Uterus (tissue), 4 donors: ENCODE data around the gene ARMC2. TPM values are rescaled to one million over a fixed set of nuclear protein-coding genes. Genes with fewer than 3 reads are reported as not detected.

ENCODE experiments used
- DNase-seq, 2 donors: peaks; one replicate each; pipeline ENCODE4 v3.0.0-alpha.2; 2019 to 2020
- H3K27ac ChIP-seq, 2 donors: fragments of 200-600 bp; sonication (generic); 1 replicate in 1 of 2; 2 replicates in 1 of 2; pipeline ENCODE4 v1.5.1; 2016 to 2018
- H3K27me3 ChIP-seq, 2 donors: fragments of 200-600 bp; sonication (generic); one replicate each; pipeline ENCODE4 v1.5.1; 2018 to 2019; ENCODE audit warnings: control low read depth in 1 of 2
- H3K36me3 ChIP-seq, 2 donors: fragments of 200-600 bp; sonication (generic); one replicate each; pipeline ENCODE4 v1.5.1; 2019; ENCODE audit warnings: control low read depth in 1 of 2
- H3K4me1 ChIP-seq, 2 donors: fragments of 200-600 bp; sonication (generic); one replicate each; pipeline ENCODE4 v1.5.1; 2018 to 2019; ENCODE audit warnings: control low read depth in 1 of 2
- H3K4me3 ChIP-seq, 2 donors: fragments of 200-600 bp; sonication (generic); 1 replicate in 1 of 2; 2 replicates in 1 of 2; pipeline ENCODE4 v1.5.1; 2018 to 2019; ENCODE audit warnings: mild to moderate bottlenecking in 1 of 2
- H3K9me3 ChIP-seq, 2 donors: fragments of 200-600 bp; sonication (generic); one replicate each; pipeline ENCODE4 v1.5.1; 2019; ENCODE audit warnings: control low read depth in 1 of 2
- POLR2A ChIP-seq, 2 donors: fragments of 450-650 bp; IDR thresholded peaks; one replicate each; pipeline ENCODE4 v1.6.1; 2016; ENCODE audit warnings: antibody characterized with exemption in 2 of 2, mild to moderate bottlenecking in 1 of 2, moderate library complexity in 1 of 2
- intact Hi-C: fragments of 100-400 bp; cut with DNase I; formaldehyde crosslinking; loops from one replicate; pipeline ENCODE4 v1.15.1; 2023; ENCODE audit warnings: low total_unique reads
- total RNA-seq, 4 donors: library from RNA; depleted of rRNA in 3 of 4; stranded (reverse); fragments of >200 nt in 3 of 4; gene quantifications; one replicate each; pipeline versions ENCODE4 v1.1.0 to v1.2.4, GENCODE V29; 2014 to 2023
- TF ChIP-seq, protein P1 (sequence below), 4 experiments: fragments of 200-600 bp in 2 of 4; fragments of 450-650 bp in 2 of 4; sonication (generic) in 2 of 4; IDR thresholded peaks; one replicate each; pipeline ENCODE4 v1.5.1; 2016 to 2019; ENCODE audit warnings: antibody characterized with exemption in 4 of 4, mild to moderate bottlenecking in 2 of 4, moderate library complexity in 1 of 4
- donor health status: DM: yes; HTN: yes; CAD: no.

ARMC2 gene
- total RNA-seq, 4 donors from 2014 or later, result 5.1 to 15.1 (median 9.1) TPM; not detected in 1

DNA sequence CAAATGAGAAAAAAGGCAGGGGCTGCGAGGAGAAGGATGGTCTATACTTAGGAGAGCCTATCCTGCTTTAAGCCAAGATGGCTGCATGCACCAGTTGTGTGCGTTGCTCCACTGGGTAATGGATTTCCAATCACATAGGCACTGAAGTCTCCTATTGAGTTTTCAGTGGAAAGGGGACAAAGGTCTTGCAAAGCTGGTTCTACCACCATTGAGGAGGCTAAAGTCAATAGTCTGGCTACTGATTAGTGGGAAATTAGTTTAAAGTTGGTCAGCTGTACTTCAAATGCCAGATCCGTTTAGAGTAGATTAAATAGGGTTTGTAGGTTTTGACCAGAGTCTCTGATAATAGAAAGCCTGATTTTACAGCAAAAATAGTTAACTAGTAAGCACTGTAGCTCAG lies 141.5 kb downstream of the ARMC2 start:
- Histone ChIP-seq H3K36me3 (no peaks in the 10 kb centered on the region), H3K27ac (no peak overlapping the region)
- no peak for TF ChIP-seq POLR2A (IDR thresholded peaks at IDR 0.05)
- TF ChIP-seq, protein P1, sequence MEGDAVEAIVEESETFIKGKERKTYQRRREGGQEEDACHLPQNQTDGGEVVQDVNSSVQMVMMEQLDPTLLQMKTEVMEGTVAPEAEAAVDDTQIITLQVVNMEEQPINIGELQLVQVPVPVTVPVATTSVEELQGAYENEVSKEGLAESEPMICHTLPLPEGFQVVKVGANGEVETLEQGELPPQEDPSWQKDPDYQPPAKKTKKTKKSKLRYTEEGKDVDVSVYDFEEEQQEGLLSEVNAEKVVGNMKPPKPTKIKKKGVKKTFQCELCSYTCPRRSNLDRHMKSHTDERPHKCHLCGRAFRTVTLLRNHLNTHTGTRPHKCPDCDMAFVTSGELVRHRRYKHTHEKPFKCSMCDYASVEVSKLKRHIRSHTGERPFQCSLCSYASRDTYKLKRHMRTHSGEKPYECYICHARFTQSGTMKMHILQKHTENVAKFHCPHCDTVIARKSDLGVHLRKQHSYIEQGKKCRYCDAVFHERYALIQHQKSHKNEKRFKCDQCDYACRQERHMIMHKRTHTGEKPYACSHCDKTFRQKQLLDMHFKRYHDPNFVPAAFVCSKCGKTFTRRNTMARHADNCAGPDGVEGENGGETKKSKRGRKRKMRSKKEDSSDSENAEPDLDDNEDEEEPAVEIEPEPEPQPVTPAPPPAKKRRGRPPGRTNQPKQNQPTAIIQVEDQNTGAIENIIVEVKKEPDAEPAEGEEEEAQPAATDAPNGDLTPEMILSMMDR (IDR thresholded peaks at IDR 0.05), result no peak

DNA sequence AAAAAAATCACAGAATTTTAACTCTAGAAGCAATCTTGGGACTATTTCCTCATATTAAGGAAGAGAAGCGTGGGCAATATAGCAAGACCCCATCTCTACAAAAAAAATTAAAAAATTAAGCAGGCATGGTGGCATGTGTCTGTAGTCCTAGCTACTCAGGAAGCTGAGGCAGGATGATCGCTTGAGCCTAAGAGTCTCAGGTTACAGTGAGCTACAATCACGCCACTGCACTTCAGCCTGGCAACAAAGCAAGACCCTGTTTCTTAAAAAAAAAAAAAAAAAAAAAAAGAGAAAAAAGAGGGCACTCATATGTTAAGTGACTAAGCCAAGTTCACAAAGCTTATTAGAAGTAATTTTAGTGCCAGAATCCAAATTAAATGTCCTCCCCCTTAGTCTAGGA lies 145.7 kb downstream of the ARMC2 start:
- intact Hi-C loops, result no loop called here
- H3K27ac ChIP-seq, result no peak overlapping the region
- H3K27me3 ChIP-seq, result no peaks in the 10 kb centered on the region
- no peaks in the 10 kb centered on the region for H3K36me3 ChIP-seq
- no peak for DNase-seq
- H3K4me3 ChIP-seq, result no peak overlapping the region
- H3K4me1 ChIP-seq, result no peaks in the 10 kb centered on the region
- H3K9me3 ChIP-seq, result no peaks in the 10 kb centered on the region
- TF ChIP-seq, protein P1 (IDR thresholded peaks at IDR 0.05), result no peak
- no peak for TF ChIP-seq POLR2A (IDR thresholded peaks at IDR 0.05)

More for the DNA sequence above, 141.5 kb downstream of the ARMC2 start:
- no peaks in the 10 kb centered on the region for H3K27me3 ChIP-seq
- intact Hi-C loops, result no loop called here
- no peaks in the 10 kb centered on the region for H3K4me1 ChIP-seq
- H3K4me3 ChIP-seq, result no peak overlapping the region
- no peak for DNase-seq
- H3K9me3 ChIP-seq, result no peaks in the 10 kb centered on the region

DNA sequence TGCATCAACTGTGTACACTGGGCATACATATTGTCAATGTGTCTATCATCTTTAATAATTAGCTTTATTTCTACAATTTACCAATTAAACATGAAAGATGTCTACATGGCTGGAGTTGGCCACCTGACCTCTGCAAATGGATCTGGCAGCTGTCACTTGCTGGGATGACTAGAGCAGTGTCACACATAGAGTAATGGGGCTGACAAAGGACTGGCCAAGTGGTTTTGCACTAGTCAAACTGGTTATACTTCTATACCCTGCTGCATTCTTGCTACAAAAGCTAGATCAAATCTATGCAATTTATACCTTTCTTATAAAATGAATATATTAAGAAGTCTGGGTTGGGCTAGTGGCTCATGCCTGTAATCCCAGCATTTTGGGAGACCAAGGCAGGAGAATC lies 147.1 kb downstream of the ARMC2 start:
- H3K9me3 ChIP-seq, result no peaks in the 10 kb centered on the region
- H3K27ac ChIP-seq, result no peak overlapping the region
- no peaks in the 10 kb centered on the region for H3K36me3 ChIP-seq
- no peaks in the 10 kb centered on the region for H3K4me1 ChIP-seq
- DNase-seq, result no peak
- no peaks in the 10 kb centered on the region for H3K27me3 ChIP-seq
- intact Hi-C loops, result no loop called here
- no peak overlapping the region for H3K4me3 ChIP-seq
- TF ChIP-seq POLR2A (IDR thresholded peaks at IDR 0.05), result no peak
- TF ChIP-seq, protein P1 (IDR thresholded peaks at IDR 0.05), result no peak

DNA sequence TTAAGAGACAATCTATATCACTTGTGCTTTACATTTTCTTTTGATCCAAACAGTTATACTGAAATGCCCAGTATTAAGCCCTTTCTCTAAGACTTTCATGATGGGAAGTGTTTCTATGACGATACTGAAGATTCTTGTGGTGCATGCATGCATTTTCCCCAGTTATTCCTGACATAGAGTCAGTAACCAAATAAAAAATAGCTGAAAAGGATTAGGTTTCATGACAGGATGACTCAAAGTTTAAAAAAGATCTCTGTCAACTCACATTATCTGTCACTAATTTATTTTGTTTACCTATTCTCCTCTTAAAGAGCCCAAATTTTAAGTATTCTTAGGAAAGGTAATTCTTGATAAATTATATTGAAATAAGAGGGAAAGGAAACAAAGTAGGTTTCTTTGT lies 148.0 kb downstream of the ARMC2 start:
- Histone ChIP-seq H3K27ac (no peak overlapping the region), H3K4me1 (peaks cover 0 to 2% of the 10 kb centered on the region in 2 donors), H3K27me3 (no peaks in the 10 kb centered on the region), H3K9me3 (no peaks in the 10 kb centered on the region), H3K4me3 (no peak overlapping the region), H3K36me3 (no peaks in the 10 kb centered on the region)
- intact Hi-C loops, result no loop called here
- DNase-seq, result no peak
- TF ChIP-seq POLR2A (IDR thresholded peaks at IDR 0.05), result no peak
- TF ChIP-seq, protein P1 (IDR thresholded peaks at IDR 0.05), result no peak

DNA sequence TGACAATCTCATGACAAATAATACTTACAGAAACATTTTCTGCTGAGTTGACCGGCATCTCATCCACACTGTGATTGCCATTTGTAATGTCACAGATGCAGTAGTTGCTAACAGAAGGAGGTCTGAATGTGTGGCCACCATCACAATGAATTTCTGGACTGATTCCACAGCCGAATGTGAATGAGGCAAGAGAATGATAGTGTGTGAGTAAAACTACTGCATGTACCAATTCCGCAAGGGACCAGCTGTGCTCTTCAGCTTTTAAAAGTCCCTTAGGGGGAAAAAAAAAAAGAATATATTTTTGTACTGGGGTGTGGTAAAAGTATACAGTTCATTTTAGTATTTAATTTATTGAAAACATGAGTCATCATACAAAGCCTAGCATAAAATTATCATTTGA lies 150.3 kb downstream of the ARMC2 start:
- Histone ChIP-seq H3K4me3 (no peak overlapping the region), H3K36me3 (no peaks in the 10 kb centered on the region), H3K4me1 (peaks cover 0 to 18% of the 10 kb centered on the region in 2 donors), H3K27ac (no peak overlapping the region), H3K9me3 (no peaks in the 10 kb centered on the region), H3K27me3 (no peaks in the 10 kb centered on the region)
- TF ChIP-seq, protein P1 (IDR thresholded peaks at IDR 0.05), result no peak
- TF ChIP-seq POLR2A (IDR thresholded peaks at IDR 0.05), result no peak
- no peak for DNase-seq
- intact Hi-C loops, result no loop called here
